ENCODE data around the gene TOMM22.

GRCh38 chr22:38732251-38732815 lies 50.6 kb downstream of the TOMM22 start:
- TF ChIP-seq CTCF (IDR thresholded peaks at IDR 0.05), result no peak
- no peak for TF ChIP-seq POLR2AphosphoS5 (IDR thresholded peaks at IDR 0.05)
- no peak for TF ChIP-seq EP300 (IDR thresholded peaks at IDR 0.05)
- no peak for TF ChIP-seq POLR2A (IDR thresholded peaks at IDR 0.05)
